Measurements from ENCODE around the gene KCNG2.
A peak's percentile ranks its signal among the peaks of the same experiment; 100 is the strongest.

The KCNG2 gene

GRCh38 chr18:79772108-79772864, 25.5 kb upstream of the KCNG2 start:
- H3K27me3 Mint-ChIP-seq: peaks cover 22 to 53% of the 10 kb centered on the region in 2 donors
- no peak for DNase-seq
- H3K4me3 Mint-ChIP-seq: no peak overlapping the region
- no peak overlapping the region for H3K27ac Mint-ChIP-seq
- no peak for ATAC-seq (replicated peaks)
- H3K36me3 Mint-ChIP-seq (ENCODE audit: insufficient read depth): peaks cover 6% of the 10 kb centered on the region
- peaks cover 2 to 8% of the 10 kb centered on the region in 2 donors for H3K9me3 Mint-ChIP-seq
- H3K4me1 Mint-ChIP-seq (ENCODE audit: low read depth in 2 of 2): no peaks in the 10 kb centered on the region

GRCh38 chr18:79772865-79773696, 24.7 kb upstream of the KCNG2 start:
- DNase-seq: no peak
- Mint-ChIP-seq H3K9me3 (peaks cover 0 to 11% of the 10 kb centered on the region in 2 donors), H3K27me3 (peaks cover 14 to 58% of the 10 kb centered on the region in 2 donors), H3K36me3 (ENCODE audit: insufficient read depth) (peaks cover 6% of the 10 kb centered on the region), H3K4me3 (no peak overlapping the region), H3K4me1 (ENCODE audit: low read depth in 2 of 2) (no peaks in the 10 kb centered on the region), H3K27ac (peak overlapping the region in 1 of 2 donors; percentile 51)
- no peak for ATAC-seq (replicated peaks)

GRCh38 chr18:79774111-79774510, 23.6 kb upstream of the KCNG2 start:
- H3K27me3 Mint-ChIP-seq: peaks cover 15 to 68% of the 10 kb centered on the region in 2 donors
- H3K36me3 Mint-ChIP-seq (ENCODE audit: insufficient read depth): peaks cover 6% of the 10 kb centered on the region
- H3K4me3 Mint-ChIP-seq: no peak overlapping the region
- H3K9me3 Mint-ChIP-seq: peaks cover 0 to 11% of the 10 kb centered on the region in 2 donors
- DNase-seq (no peak), ATAC-seq (replicated peaks) (no peak)
- no peaks in the 10 kb centered on the region for H3K4me1 Mint-ChIP-seq (ENCODE audit: low read depth in 2 of 2)
- H3K27ac Mint-ChIP-seq: no peak overlapping the region

- peaks cover 3% of the 10 kb centered on the region for H3K36me3 Mint-ChIP-seq (ENCODE audit: insufficient read depth)
- ATAC-seq (replicated peaks): no peak
- peaks cover 19 to 61% of the 10 kb centered on the region in 2 donors for H3K27me3 Mint-ChIP-seq
- H3K9me3 Mint-ChIP-seq: peaks cover 0 to 11% of the 10 kb centered on the region in 2 donors
- H3K4me1 Mint-ChIP-seq (ENCODE audit: low read depth in 2 of 2): no peaks in the 10 kb centered on the region
- H3K4me3 Mint-ChIP-seq: no peak overlapping the region
- DNase-seq: no peak
- H3K27ac Mint-ChIP-seq: peak overlapping the region in 1 of 2 donors; percentile 24
These were observed 22.1 kb upstream of the KCNG2 start for GRCh38 chr18:79775441-79776221.

GRCh38 chr18:79776674-79777073, 21.1 kb upstream of the KCNG2 start:
- Mint-ChIP-seq H3K4me3 (no peak overlapping the region), H3K27me3 (peaks cover 19 to 69% of the 10 kb centered on the region in 2 donors), H3K4me1 (ENCODE audit: low read depth in 2 of 2) (no peaks in the 10 kb centered on the region)

GRCh38 chr18:79778291-79778791, 19.4 kb upstream of the KCNG2 start:
- Mint-ChIP-seq H3K27ac (no peak overlapping the region), H3K36me3 (ENCODE audit: insufficient read depth) (no peaks in the 10 kb centered on the region), H3K4me1 (ENCODE audit: low read depth in 2 of 2) (no peaks in the 10 kb centered on the region), H3K9me3 (peaks cover 0 to 11% of the 10 kb centered on the region in 2 donors), H3K27me3 (peaks cover 24 to 65% of the 10 kb centered on the region in 2 donors), H3K4me3 (no peak overlapping the region)
- DNase-seq (no peak), ATAC-seq (replicated peaks) (no peak)

More at GRCh38 chr18:79776674-79777073, 21.1 kb upstream of the KCNG2 start:
- Mint-ChIP-seq H3K27ac (no peak overlapping the region), H3K9me3 (peaks cover 0 to 11% of the 10 kb centered on the region in 2 donors), H3K36me3 (ENCODE audit: insufficient read depth) (peaks cover 3% of the 10 kb centered on the region)
- no peak for DNase-seq
- ATAC-seq (replicated peaks): no peak

- H3K27ac Mint-ChIP-seq: no peak overlapping the region
- H3K36me3 Mint-ChIP-seq (ENCODE audit: insufficient read depth): no peaks in the 10 kb centered on the region
- H3K9me3 Mint-ChIP-seq: peaks cover 0 to 11% of the 10 kb centered on the region in 2 donors
- peaks cover 23 to 63% of the 10 kb centered on the region in 2 donors for H3K27me3 Mint-ChIP-seq
- ATAC-seq (replicated peaks) (no peak), DNase-seq (no peak)
- H3K4me1 Mint-ChIP-seq (ENCODE audit: low read depth in 2 of 2): no peaks in the 10 kb centered on the region
- H3K4me3 Mint-ChIP-seq: no peak overlapping the region
These were observed 18.6 kb upstream of the KCNG2 start for GRCh38 chr18:79779021-79779699.

GRCh38 chr18:79779700-79780190, 18.0 kb upstream of the KCNG2 start:
- Mint-ChIP-seq H3K27ac (no peak overlapping the region), H3K9me3 (peaks cover 0 to 11% of the 10 kb centered on the region in 2 donors), H3K27me3 (peaks cover 28 to 67% of the 10 kb centered on the region in 2 donors), H3K36me3 (ENCODE audit: insufficient read depth) (peaks cover 2% of the 10 kb centered on the region), H3K4me1 (ENCODE audit: low read depth in 2 of 2) (no peaks in the 10 kb centered on the region), H3K4me3 (no peak overlapping the region)
- DNase-seq: no peak
- ATAC-seq (replicated peaks): no peak

GRCh38 chr18:79780547-79780946, 17.2 kb upstream of the KCNG2 start:
- Mint-ChIP-seq H3K27ac (no peak overlapping the region), H3K4me3 (no peak overlapping the region)

GRCh38 chr18:79781331-79781941, 16.3 kb upstream of the KCNG2 start:
- peaks cover 30 to 75% of the 10 kb centered on the region in 2 donors for H3K27me3 Mint-ChIP-seq
- peaks cover 5% of the 10 kb centered on the region for H3K36me3 Mint-ChIP-seq (ENCODE audit: insufficient read depth)
- H3K27ac Mint-ChIP-seq: no peak overlapping the region
- H3K9me3 Mint-ChIP-seq: peaks cover 0 to 11% of the 10 kb centered on the region in 2 donors
- no peak for DNase-seq
- no peaks in the 10 kb centered on the region for H3K4me1 Mint-ChIP-seq (ENCODE audit: low read depth in 2 of 2)
- H3K4me3 Mint-ChIP-seq: no peak overlapping the region
- ATAC-seq (replicated peaks): no peak

More at GRCh38 chr18:79780547-79780946, 17.2 kb upstream of the KCNG2 start:
- peaks cover 5% of the 10 kb centered on the region for H3K36me3 Mint-ChIP-seq (ENCODE audit: insufficient read depth)
- no peaks in the 10 kb centered on the region for H3K4me1 Mint-ChIP-seq (ENCODE audit: low read depth in 2 of 2)
- ATAC-seq (replicated peaks): no peak
- H3K27me3 Mint-ChIP-seq: peaks cover 30 to 74% of the 10 kb centered on the region in 2 donors
- peaks cover 0 to 11% of the 10 kb centered on the region in 2 donors for H3K9me3 Mint-ChIP-seq
- DNase-seq: no peak

GRCh38 chr18:79782566-79783308, 15.0 kb upstream of the KCNG2 start:
- no peak for DNase-seq

More at GRCh38 chr18:79782566-79783308, 15.0 kb upstream of the KCNG2 start:
- no peak overlapping the region for H3K27ac Mint-ChIP-seq
- no peak overlapping the region for H3K4me3 Mint-ChIP-seq
- H3K4me1 Mint-ChIP-seq (ENCODE audit: low read depth in 2 of 2): no peaks in the 10 kb centered on the region
- no peak for ATAC-seq (replicated peaks)
- peaks cover 5% of the 10 kb centered on the region for H3K36me3 Mint-ChIP-seq (ENCODE audit: insufficient read depth)
- H3K9me3 Mint-ChIP-seq: no peaks in the 10 kb centered on the region
- H3K27me3 Mint-ChIP-seq: peaks cover 34 to 73% of the 10 kb centered on the region in 2 donors

All from effector memory CD8-positive, alpha-beta T cell (primary cell).